CD4-positive, alpha-beta T cell treated with Interleukin-15 for 4 hours (primary cell): ENCODE results near the gene CFAP45.

ENCODE experiments used
- DNase-seq: peaks from one replicate; pipeline ENCODE4 v3.0.0-alpha.2; 2020; ENCODE audit warnings: low spot score

The CFAP45 gene

GRCh38 chr1:159872891-159873290 lies 27.1 kb downstream of the CFAP45 start:
- no peak for DNase-seq

- no peak for DNase-seq
Observed at GRCh38 chr1:159870704-159871103, 29.3 kb downstream of the CFAP45 start.

- no peak for DNase-seq
Observed at GRCh38 chr1:159869607-159870006, 30.4 kb downstream of the CFAP45 start.

DNA sequence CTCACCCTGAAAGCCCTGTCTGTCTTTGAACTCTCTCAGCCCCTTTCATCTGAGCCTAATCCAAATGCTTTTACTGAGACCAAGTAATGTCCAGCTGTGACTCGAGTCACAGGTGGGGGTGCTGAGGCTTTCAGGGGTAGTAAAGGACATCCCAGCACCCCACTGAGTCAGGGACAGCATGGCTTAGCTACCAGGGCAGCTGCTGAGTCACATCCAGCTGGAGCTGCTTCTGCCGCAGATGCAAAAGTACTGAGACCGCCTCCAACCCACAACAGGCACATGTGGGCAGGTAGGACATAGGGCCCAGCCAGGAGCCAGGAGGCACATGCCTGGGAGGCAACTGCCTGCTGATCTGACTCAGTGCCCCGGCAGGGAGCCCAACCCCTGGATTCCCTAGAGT lies 30.8 kb downstream of the CFAP45 start:
- no peak for DNase-seq

DNA sequence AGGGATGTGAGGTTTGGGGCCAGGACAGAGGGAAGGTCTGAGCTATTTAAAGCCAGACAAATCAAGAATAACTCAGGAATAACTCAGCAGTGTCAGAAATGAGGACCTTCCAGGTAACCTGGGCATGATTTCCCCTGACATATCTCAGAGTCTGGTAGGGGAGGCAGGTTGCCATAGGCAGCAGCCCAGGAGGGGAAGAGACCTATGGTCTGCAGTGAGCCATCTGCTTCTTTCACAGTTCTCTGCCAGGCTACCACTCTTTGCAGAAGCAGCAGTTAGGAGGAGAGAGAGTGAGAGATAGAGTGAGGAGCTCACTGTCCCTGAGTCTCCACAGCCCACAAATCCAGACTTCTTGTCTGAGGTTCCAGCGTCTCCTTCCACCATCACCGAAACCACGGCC lies 31.2 kb downstream of the CFAP45 start:
- DNase-seq: no peak

GRCh38 chr1:159867664-159868026 lies 32.3 kb downstream of the CFAP45 start:
- DNase-seq: no peak

GRCh38 chr1:159866905-159867663 lies 32.9 kb downstream of the CFAP45 start:
- DNase-seq: no peak

DNA sequence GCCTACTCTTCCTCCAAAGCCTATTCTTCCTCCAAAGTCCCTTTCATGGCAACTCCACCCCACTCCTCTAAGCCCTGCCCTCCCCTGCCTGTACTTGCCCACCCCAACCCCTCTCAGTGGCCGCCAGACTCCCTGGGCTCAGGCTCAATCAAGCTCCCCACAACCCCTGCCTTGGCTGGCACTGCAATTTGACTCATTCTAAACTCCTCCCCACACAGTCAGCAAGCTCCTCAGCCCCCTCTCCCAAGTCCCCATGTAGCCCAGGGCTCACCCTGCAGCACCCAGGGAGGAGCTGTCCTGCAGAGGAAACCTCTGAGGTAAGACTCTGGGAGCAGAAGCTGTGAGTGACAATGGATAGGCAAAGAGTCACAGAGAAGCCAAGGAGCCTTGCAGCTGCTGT lies 33.9 kb downstream of the CFAP45 start:
- DNase-seq: no peak

DNA sequence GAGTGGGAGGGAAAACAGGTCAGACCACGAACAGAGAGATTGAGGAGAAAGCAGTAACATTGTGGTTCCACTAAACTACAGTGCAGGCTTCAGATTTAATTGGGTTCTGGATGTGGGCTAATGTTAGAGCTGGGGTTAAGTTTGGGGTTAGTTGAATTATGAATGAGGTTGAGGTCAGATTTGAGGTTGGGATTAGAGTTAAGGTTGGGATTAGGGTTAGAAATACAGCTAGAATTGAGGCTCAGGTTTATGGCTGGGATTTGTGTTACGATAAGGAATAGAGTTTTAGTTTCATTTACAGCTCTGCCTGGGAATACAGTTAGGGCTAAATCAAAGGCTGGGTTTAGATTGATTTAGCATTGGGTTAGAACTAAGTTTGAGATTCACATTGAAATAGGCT lies 35.7 kb downstream of the CFAP45 start:
- no peak for DNase-seq

- DNase-seq: no peak
Observed at GRCh38 chr1:159862557-159862956, 37.4 kb downstream of the CFAP45 start, which contains the start of gene VSIG8. VSIG8 (minus strand) TSS chr1:159862657; CDS start chr1:159862521, 136 bp downstream.

GRCh38 chr1:159862031-159862430 lies 37.9 kb downstream of the CFAP45 start:
- DNase-seq: no peak

- DNase-seq: no peak
Observed at GRCh38 chr1:159861218-159861617, 38.7 kb downstream of the CFAP45 start.

DNA sequence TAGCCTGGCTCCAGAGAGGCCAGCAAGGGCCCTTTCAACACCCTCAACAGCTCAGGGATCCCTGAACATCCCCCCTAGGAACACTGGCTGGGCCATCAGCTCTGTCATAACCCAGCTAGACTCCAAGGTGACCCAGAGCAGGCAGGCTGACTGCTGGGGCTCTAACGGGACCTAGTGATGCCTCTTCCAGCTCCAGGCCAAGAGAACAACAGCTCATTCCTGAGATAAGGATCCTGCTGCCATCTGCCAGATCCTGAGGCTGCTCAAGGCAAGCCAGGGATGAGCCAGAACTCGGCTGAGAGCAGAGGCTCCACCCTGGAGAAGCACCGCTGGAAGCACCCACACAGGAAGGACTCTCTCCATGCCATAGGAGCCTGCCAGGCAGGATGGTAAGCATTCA lies 39.5 kb downstream of the CFAP45 start:
- DNase-seq: no peak

- DNase-seq: no peak
Observed at GRCh38 chr1:159859767-159860322, 40.1 kb downstream of the CFAP45 start.

GRCh38 chr1:159857889-159858288 lies 42.1 kb downstream of the CFAP45 start:
- no peak for DNase-seq

- no peak for DNase-seq
Observed at GRCh38 chr1:159856576-159856975, 43.4 kb downstream of the CFAP45 start.

DNA sequence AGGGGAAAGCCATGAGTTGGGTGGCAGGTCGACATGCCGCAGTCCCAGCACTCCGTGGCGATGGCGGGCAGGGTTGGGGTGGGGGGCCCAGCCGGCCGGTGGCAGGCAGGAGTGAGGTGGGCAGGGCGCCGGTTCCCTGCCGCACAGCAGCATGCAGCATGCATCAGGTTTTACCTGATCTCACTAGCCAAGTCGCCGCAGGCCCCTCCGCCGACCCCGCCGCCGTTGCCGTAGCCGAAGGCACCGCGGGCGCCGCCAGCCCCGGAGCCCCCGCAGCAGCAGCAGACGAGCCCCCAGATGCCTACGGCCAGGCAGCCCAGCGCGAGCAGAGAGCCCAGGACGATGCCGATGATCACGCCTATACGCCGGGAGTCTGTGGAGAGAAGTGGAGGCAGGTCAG lies 44.3 kb downstream of the CFAP45 start:
- DNase-seq: no peak

GRCh38 chr1:159854693-159855192 lies 45.2 kb downstream of the CFAP45 start:
- DNase-seq: peak; percentile 79

DNA sequence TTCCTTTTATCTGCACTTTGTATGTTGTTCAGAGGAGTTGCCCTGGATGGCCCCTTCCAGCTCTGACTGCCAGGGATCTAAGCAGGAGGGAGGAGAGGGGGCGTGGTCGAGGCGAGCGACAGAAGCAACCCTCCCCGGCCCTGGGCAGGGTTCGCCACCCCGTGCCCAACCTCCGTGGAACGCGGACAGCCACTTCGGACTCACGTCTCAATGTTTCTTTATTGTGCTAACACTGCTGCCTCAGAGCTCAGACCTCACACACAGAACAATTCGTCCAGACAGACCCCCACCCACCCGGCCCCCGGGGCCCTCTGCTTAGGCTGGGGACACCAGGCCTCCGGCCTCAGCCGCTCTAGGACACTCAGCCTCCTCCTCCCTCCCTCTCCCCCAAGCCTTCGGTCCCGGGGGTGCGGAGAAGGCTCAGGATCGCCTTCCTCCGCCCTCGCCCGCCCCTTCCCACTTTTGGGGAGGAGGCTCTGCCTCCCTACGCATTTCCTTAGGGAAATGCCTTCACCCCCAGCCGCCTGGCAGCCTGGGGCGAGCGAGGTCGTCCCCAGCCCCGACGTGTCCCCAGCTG lies 45.8 kb downstream of the CFAP45 start:
- no peak for DNase-seq

GRCh38 chr1:159853417-159854115 lies 46.4 kb downstream of the CFAP45 start:
- DNase-seq: no peak

GRCh38 chr1:159851407-159851806 lies 48.6 kb downstream of the CFAP45 start:
- peak; percentile 26 for DNase-seq

DNA sequence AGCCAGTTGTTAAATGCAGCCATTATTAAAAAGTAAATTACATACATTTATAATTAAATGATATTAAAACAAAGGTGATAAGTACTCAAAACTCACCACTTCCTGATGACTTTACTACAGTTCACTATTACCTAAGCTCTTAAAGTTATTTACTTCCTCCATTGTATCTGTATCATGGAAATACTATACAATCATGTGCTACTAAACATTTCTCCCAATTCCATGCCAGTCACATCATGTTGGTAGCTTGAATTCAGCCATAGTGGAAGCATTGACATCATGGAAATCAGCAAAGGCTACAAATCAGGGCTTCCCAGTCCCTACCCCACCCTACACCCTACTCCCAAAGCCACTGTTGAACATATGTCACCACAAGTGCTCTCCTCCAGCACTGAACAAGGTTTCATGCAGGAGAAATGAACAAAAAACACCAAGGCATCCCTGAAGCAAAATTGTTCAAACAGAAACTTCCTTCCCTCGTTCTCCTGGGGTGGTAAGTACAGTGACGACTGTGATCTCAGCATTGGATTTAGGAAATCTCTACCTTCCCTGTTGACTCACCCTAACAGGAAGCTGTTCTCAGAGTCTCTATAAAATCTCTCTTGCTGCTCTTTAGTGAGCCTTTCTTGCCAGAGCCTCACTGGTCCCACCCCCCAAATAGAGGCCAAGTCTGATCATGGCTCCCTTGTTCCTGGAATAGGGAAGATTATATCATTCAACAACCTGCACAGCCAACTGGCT lies 50.2 kb downstream of the CFAP45 start:
- DNase-seq: no peak
